ENCODE results near the gene GRAMD2B. TPM values are rescaled to one million over a fixed set of nuclear protein-coding genes. Genes with fewer than 3 reads are reported as not detected.
A peak's percentile ranks its signal among the peaks of the same experiment; 100 is the strongest.

GRAMD2B gene
- total and polyA plus RNA-seq, 2 donors: 14.8 to 38.4 TPM

- peaks cover 0 to 2% of the 10 kb centered on the region in 2 donors for H3K4me1 ChIP-seq (ENCODE audit: control insufficient read depth in 2 of 2, insufficient read depth in 2 of 2, low read length in 2 of 2)
- no peak overlapping the region for H3K27ac ChIP-seq (ENCODE audit: low read depth in 1 of 2, low read length in 1 of 2)
- no peaks in the 10 kb centered on the region for H3K36me3 ChIP-seq (ENCODE audit: control insufficient read depth in 2 of 2, insufficient read depth in 2 of 2, low read length in 1 of 2)
- DNase-seq (ENCODE audit: low read depth in 6 of 9, low spot score in 9 of 9): no peak
- 62% methylated on average over 5 of the region's 5 CpGs for WGBS
- no peaks in the 10 kb centered on the region for H3K27me3 ChIP-seq (ENCODE audit: control insufficient read depth in 2 of 2, insufficient read depth in 1 of 2, low read length in 1 of 2)
- no peak overlapping the region for H3K4me3 ChIP-seq (ENCODE audit: low read length in 2 of 2)
- peaks cover 0 to 3% of the 10 kb centered on the region in 2 donors for H3K9me3 ChIP-seq (ENCODE audit: control insufficient read depth in 2 of 2, insufficient read depth in 1 of 2, low read length in 1 of 2)
These were observed 102.5 kb downstream of the GRAMD2B start for GRCh38 chr5:126525630-126526245.

GRCh38 chr5:126526493-126526892 is 103.3 kb downstream of the GRAMD2B start:
- H3K4me3 ChIP-seq (ENCODE audit: low read length in 2 of 2): no peak overlapping the region
- peaks cover 0 to 3% of the 10 kb centered on the region in 2 donors for H3K9me3 ChIP-seq (ENCODE audit: control insufficient read depth in 2 of 2, insufficient read depth in 1 of 2, low read length in 1 of 2)
- H3K27ac ChIP-seq (ENCODE audit: low read depth in 1 of 2, low read length in 1 of 2): no peak overlapping the region
- DNase-seq (ENCODE audit: low read depth in 6 of 9, low spot score in 9 of 9): no peak
- H3K36me3 ChIP-seq (ENCODE audit: control insufficient read depth in 2 of 2, insufficient read depth in 2 of 2, low read length in 1 of 2): no peaks in the 10 kb centered on the region
- H3K27me3 ChIP-seq (ENCODE audit: control insufficient read depth in 2 of 2, insufficient read depth in 1 of 2, low read length in 1 of 2): no peaks in the 10 kb centered on the region
- H3K4me1 ChIP-seq (ENCODE audit: control insufficient read depth in 2 of 2, insufficient read depth in 2 of 2, low read length in 2 of 2): peaks cover 0 to 2% of the 10 kb centered on the region in 2 donors

- H3K36me3 ChIP-seq (ENCODE audit: control insufficient read depth in 2 of 2, insufficient read depth in 2 of 2, low read length in 1 of 2): no peaks in the 10 kb centered on the region
- no peak for DNase-seq (ENCODE audit: low read depth in 6 of 9, low spot score in 9 of 9)
- WGBS: 97% methylated on average over 1 of the region's 1 CpG
- peaks cover 0 to 2% of the 10 kb centered on the region in 2 donors for H3K4me1 ChIP-seq (ENCODE audit: control insufficient read depth in 2 of 2, insufficient read depth in 2 of 2, low read length in 2 of 2)
- H3K27me3 ChIP-seq (ENCODE audit: control insufficient read depth in 2 of 2, insufficient read depth in 1 of 2, low read length in 1 of 2): no peaks in the 10 kb centered on the region
- H3K4me3 ChIP-seq (ENCODE audit: low read length in 2 of 2): no peak overlapping the region
- H3K27ac ChIP-seq (ENCODE audit: low read depth in 1 of 2, low read length in 1 of 2): no peak overlapping the region
- peaks cover 0 to 3% of the 10 kb centered on the region in 2 donors for H3K9me3 ChIP-seq (ENCODE audit: control insufficient read depth in 2 of 2, insufficient read depth in 1 of 2, low read length in 1 of 2)
These were observed 103.9 kb downstream of the GRAMD2B start for GRCh38 chr5:126527158-126527557.

- Histone ChIP-seq H3K27me3 (ENCODE audit: control insufficient read depth in 2 of 2, insufficient read depth in 1 of 2, low read length in 1 of 2) (no peaks in the 10 kb centered on the region), H3K27ac (ENCODE audit: low read depth in 1 of 2, low read length in 1 of 2) (no peak overlapping the region), H3K36me3 (ENCODE audit: control insufficient read depth in 2 of 2, insufficient read depth in 2 of 2, low read length in 1 of 2) (no peaks in the 10 kb centered on the region), H3K4me3 (ENCODE audit: low read length in 2 of 2) (no peak overlapping the region), H3K9me3 (ENCODE audit: control insufficient read depth in 2 of 2, insufficient read depth in 1 of 2, low read length in 1 of 2) (peaks cover 0 to 3% of the 10 kb centered on the region in 2 donors), H3K4me1 (ENCODE audit: control insufficient read depth in 2 of 2, insufficient read depth in 2 of 2, low read length in 2 of 2) (peaks cover 0 to 2% of the 10 kb centered on the region in 2 donors)
- no peak for DNase-seq (ENCODE audit: low read depth in 6 of 9, low spot score in 9 of 9)
These were observed 104.7 kb downstream of the GRAMD2B start for GRCh38 chr5:126527892-126528291.

GRCh38 chr5:126531543-126532120 is 108.4 kb downstream of the GRAMD2B start:
- no peaks in the 10 kb centered on the region for H3K4me1 ChIP-seq (ENCODE audit: control insufficient read depth in 2 of 2, insufficient read depth in 2 of 2, low read length in 2 of 2)
- no peaks in the 10 kb centered on the region for H3K27me3 ChIP-seq (ENCODE audit: control insufficient read depth in 2 of 2, insufficient read depth in 1 of 2, low read length in 1 of 2)
- peaks cover 0 to 10% of the 10 kb centered on the region in 2 donors for H3K9me3 ChIP-seq (ENCODE audit: control insufficient read depth in 2 of 2, insufficient read depth in 1 of 2, low read length in 1 of 2)
- no peaks in the 10 kb centered on the region for H3K36me3 ChIP-seq (ENCODE audit: control insufficient read depth in 2 of 2, insufficient read depth in 2 of 2, low read length in 1 of 2)
- H3K4me3 ChIP-seq (ENCODE audit: low read length in 2 of 2): no peak overlapping the region
- no peak for DNase-seq (ENCODE audit: low read depth in 6 of 9, low spot score in 9 of 9)
- 94% methylated on average over 4 of the region's 4 CpGs for WGBS
- H3K27ac ChIP-seq (ENCODE audit: low read depth in 1 of 2, low read length in 1 of 2): no peak overlapping the region

GRCh38 chr5:126534553-126534952 is 111.3 kb downstream of the GRAMD2B start:
- Histone ChIP-seq H3K27ac (ENCODE audit: low read depth in 1 of 2, low read length in 1 of 2) (no peak overlapping the region), H3K9me3 (ENCODE audit: control insufficient read depth in 2 of 2, insufficient read depth in 1 of 2, low read length in 1 of 2) (peaks cover 0 to 6% of the 10 kb centered on the region in 2 donors), H3K4me3 (ENCODE audit: low read length in 2 of 2) (no peak overlapping the region), H3K27me3 (ENCODE audit: control insufficient read depth in 2 of 2, insufficient read depth in 1 of 2, low read length in 1 of 2) (no peaks in the 10 kb centered on the region), H3K36me3 (ENCODE audit: control insufficient read depth in 2 of 2, insufficient read depth in 2 of 2, low read length in 1 of 2) (no peaks in the 10 kb centered on the region), H3K4me1 (ENCODE audit: control insufficient read depth in 2 of 2, insufficient read depth in 2 of 2, low read length in 2 of 2) (no peaks in the 10 kb centered on the region)
- 98% methylated on average over 1 of the region's 1 CpG for WGBS
- no peak for DNase-seq (ENCODE audit: low read depth in 6 of 9, low spot score in 9 of 9)

GRCh38 chr5:126535856-126536545 is 112.8 kb downstream of the GRAMD2B start:
- no peak for DNase-seq (ENCODE audit: low read depth in 6 of 9, low spot score in 9 of 9)
- Histone ChIP-seq H3K4me1 (ENCODE audit: control insufficient read depth in 2 of 2, insufficient read depth in 2 of 2, low read length in 2 of 2) (no peaks in the 10 kb centered on the region), H3K9me3 (ENCODE audit: control insufficient read depth in 2 of 2, insufficient read depth in 1 of 2, low read length in 1 of 2) (peaks cover 0 to 6% of the 10 kb centered on the region in 2 donors), H3K27ac (ENCODE audit: low read depth in 1 of 2, low read length in 1 of 2) (no peak overlapping the region), H3K27me3 (ENCODE audit: control insufficient read depth in 2 of 2, insufficient read depth in 1 of 2, low read length in 1 of 2) (no peaks in the 10 kb centered on the region), H3K4me3 (ENCODE audit: low read length in 2 of 2) (no peak overlapping the region), H3K36me3 (ENCODE audit: control insufficient read depth in 2 of 2, insufficient read depth in 2 of 2, low read length in 1 of 2) (no peaks in the 10 kb centered on the region)
- WGBS: 98% methylated on average over 4 of the region's 4 CpGs

GRCh38 chr5:126536874-126537273 is 113.7 kb downstream of the GRAMD2B start:
- 80% methylated on average over 3 of the region's 3 CpGs for WGBS
- H3K36me3 ChIP-seq (ENCODE audit: control insufficient read depth in 2 of 2, insufficient read depth in 2 of 2, low read length in 1 of 2): no peaks in the 10 kb centered on the region
- H3K27me3 ChIP-seq (ENCODE audit: control insufficient read depth in 2 of 2, insufficient read depth in 1 of 2, low read length in 1 of 2): no peaks in the 10 kb centered on the region
- H3K4me1 ChIP-seq (ENCODE audit: control insufficient read depth in 2 of 2, insufficient read depth in 2 of 2, low read length in 2 of 2): no peaks in the 10 kb centered on the region
- H3K9me3 ChIP-seq (ENCODE audit: control insufficient read depth in 2 of 2, insufficient read depth in 1 of 2, low read length in 1 of 2): peaks cover 0 to 6% of the 10 kb centered on the region in 2 donors
- no peak for DNase-seq (ENCODE audit: low read depth in 6 of 9, low spot score in 9 of 9)
- no peak overlapping the region for H3K27ac ChIP-seq (ENCODE audit: low read depth in 1 of 2, low read length in 1 of 2)
- no peak overlapping the region for H3K4me3 ChIP-seq (ENCODE audit: low read length in 2 of 2)

GRCh38 chr5:126538579-126538978 is 115.4 kb downstream of the GRAMD2B start:
- Histone ChIP-seq H3K9me3 (ENCODE audit: control insufficient read depth in 2 of 2, insufficient read depth in 1 of 2, low read length in 1 of 2) (peaks cover 0 to 6% of the 10 kb centered on the region in 2 donors), H3K27me3 (ENCODE audit: control insufficient read depth in 2 of 2, insufficient read depth in 1 of 2, low read length in 1 of 2) (no peaks in the 10 kb centered on the region), H3K36me3 (ENCODE audit: control insufficient read depth in 2 of 2, insufficient read depth in 2 of 2, low read length in 1 of 2) (no peaks in the 10 kb centered on the region), H3K4me1 (ENCODE audit: control insufficient read depth in 2 of 2, insufficient read depth in 2 of 2, low read length in 2 of 2) (no peaks in the 10 kb centered on the region), H3K27ac (ENCODE audit: low read depth in 1 of 2, low read length in 1 of 2) (peak overlapping the region in 1 of 2 donors; percentile 12), H3K4me3 (ENCODE audit: low read length in 2 of 2) (no peak overlapping the region)
- no peak for DNase-seq (ENCODE audit: low read depth in 6 of 9, low spot score in 9 of 9)
- 84% methylated on average over 1 of the region's 1 CpG for WGBS
